RWPE1 (cell line): ENCODE data around the gene OAF.
A peak's percentile ranks its signal among the peaks of the same experiment; 100 is the strongest.

ENCODE experiments used
- CTCF ChIA-PET: fragments of 350-600 bp; sonication (Branson Sonifier 250); formaldehyde crosslinking; extraction: SDS; loops from one replicate; lab custom pipeline; 2021; lab: Yijun Ruan, JAX
- POLR2A ChIA-PET: fragments of 400-600 bp; formaldehyde crosslinking; extraction: SDS; loops from one replicate; lab custom pipeline; 2020; ENCODE audit warnings: antibody characterized with exemption; ENCODE audit not compliant: low non-redundant PET; lab: Yijun Ruan, JAX
- DNase-seq: peaks from one replicate; pipeline ENCODE4 v3.0.0; 2012; ENCODE audit warnings: low spot score
- H3K27ac ChIP-seq: fragments of 450-650 bp; 2 replicates; pipeline ENCODE4 v1.5.1; 2017
- CTCF ChIP-seq: fragments of 450-650 bp; conservative IDR thresholded peaks from 2 replicates; pipeline ENCODE4 v1.5.1; 2017; ENCODE audit warnings: low read depth, mild to moderate bottlenecking

The OAF gene

GRCh38 chr11:120208001-120208441 lies 2.8 kb upstream of the OAF start:
- no peak for TF ChIP-seq CTCF
- H3K27ac ChIP-seq = 0 out of 2 replicates have a peak overlapping the region, but pooled peaks have one; percentile 13
- ChIA-PET CTCF (no interaction called here), POLR2A (no interaction called here)
- DNase-seq = no peak

GRCh38 chr11:120208777-120209176 lies 2.1 kb upstream of the OAF start:
- H3K27ac ChIP-seq = peak overlapping the region; percentile 83
- CTCF ChIA-PET = no interaction called here
- DNase-seq = peak; percentile 57
- no peak for TF ChIP-seq CTCF
- POLR2A ChIA-PET = no interaction called here

- no peak for DNase-seq
- peak overlapping the region; percentile 83 for H3K27ac ChIP-seq
- ChIA-PET CTCF (interaction anchor here (0.6 kb wide), 1 partner anchor 121 kb away, joined by 8 read pairs; no protein-coding TSS in a partner anchor), POLR2A (no interaction called here)
- no peak for TF ChIP-seq CTCF
Measured at GRCh38 chr11:120209746-120210625, 846 bp upstream of the OAF start.

- ChIA-PET POLR2A (no interaction called here), CTCF (interaction anchor here (0.6 to 1.0 kb wide), 5 partner anchors 18 to 876 kb away, joined by 3 to 4 read pairs (median 3); no protein-coding TSS in a partner anchor)
- no peak for TF ChIP-seq CTCF
- peak; percentile 20 for DNase-seq
- peak overlapping the region; percentile 83 for H3K27ac ChIP-seq
Measured at GRCh38 chr11:120211522-120212258, 858 bp downstream of the OAF start.

- H3K27ac ChIP-seq = peak overlapping the region; percentile 83
- TF ChIP-seq CTCF = no peak
- POLR2A ChIA-PET = interaction anchor here (0.6 kb wide), 1 partner anchor 1135 kb away, joined by 3 read pairs; no protein-coding TSS in a partner anchor
- DNase-seq = no peak
- CTCF ChIA-PET = interaction anchor here (0.6 to 1.0 kb wide), 3 partner anchors 22 to 586 kb away, joined by 3 to 4 read pairs (median 4); no protein-coding TSS in a partner anchor
Measured at GRCh38 chr11:120212259-120212878, 1.5 kb downstream of the OAF start.

- ChIA-PET POLR2A (interaction anchor here (0.6 kb wide), 1 partner anchor 1135 kb away, joined by 3 read pairs; no protein-coding TSS in a partner anchor), CTCF (interaction anchor here (1.0 kb wide), 1 partner anchor 44 kb away, joined by 4 read pairs; no protein-coding TSS in a partner anchor)
- TF ChIP-seq CTCF = no peak
- DNase-seq = no peak
- peak overlapping the region; percentile 83 for H3K27ac ChIP-seq
Measured at GRCh38 chr11:120212926-120213325, 2.1 kb downstream of the OAF start.
